Colonic mucosa (tissue), 4 donors: ENCODE measurements around the gene ATXN1. TPM values are rescaled to one million over a fixed set of nuclear protein-coding genes. Genes with fewer than 3 reads are reported as not detected.

ENCODE experiments used
- DNase-seq: peaks from one replicate; pipeline ENCODE4 v3.0.0-alpha.2; 2020
- H3K27ac ChIP-seq: fragments of 200-600 bp; one replicate; pipeline ENCODE4 v1.8.0; 2021
- H3K27me3 ChIP-seq: fragments of 200-600 bp; one replicate; pipeline ENCODE4 v1.8.0; 2021
- H3K36me3 ChIP-seq: fragments of 200-600 bp; one replicate; pipeline ENCODE4 v1.8.0; 2021
- H3K4me1 ChIP-seq: fragments of 200-600 bp; one replicate; pipeline ENCODE4 v1.8.0; 2021; ENCODE audit warnings: mild to moderate bottlenecking
- H3K4me3 ChIP-seq: fragments of 200-600 bp; one replicate; pipeline ENCODE4 v1.8.0; 2021
- H3K9ac ChIP-seq, 2 donors: one replicate each; pipeline ENCODE4 v1.7.0; 2013; ENCODE audit warnings: control low read depth in 2 of 2, low read depth in 2 of 2, low read length in 2 of 2
- H3K9me3 ChIP-seq: fragments of 200-600 bp; one replicate; pipeline ENCODE4 v1.8.0; 2021
- CTCF ChIP-seq: fragments of 200-600 bp; IDR thresholded peaks from one replicate; pipeline ENCODE4 v1.8.0; 2022; ENCODE audit warnings: antibody characterized with exemption, mild to moderate bottlenecking
- intact Hi-C: fragments of 100-400 bp; cut with DNase I; formaldehyde crosslinking; loops from one replicate; pipeline ENCODE4 v1.14.1; 2022
- total RNA-seq, 2 donors: library from RNA; stranded (reverse); fragmentation: NEBNext Ultra II Directional in 1 of 2; extraction: Animal tissue kit (Norgen Biotek cat#: 25700) in 1 of 2; gene quantifications; one replicate each; pipeline ENCODE4 v1.2.1, GENCODE V29; 2021
- donor health status: healthy.
- donor health status: DM: no; HTN: no; CAD: no.
- donor health status: DM: no; HTN: no; CAD: no.

ATXN1 gene
- total RNA-seq, 2 donors from 2014 or later: 24.5 to 41.9 TPM

- H3K36me3 ChIP-seq: no peaks in the 10 kb centered on the region
- H3K27ac ChIP-seq: no peak overlapping the region
- intact Hi-C loops: no loop called here
- H3K27me3 ChIP-seq: no peaks in the 10 kb centered on the region
- DNase-seq: no peak
- H3K4me3 ChIP-seq: no peak overlapping the region
- no peak overlapping the region for H3K9ac ChIP-seq
- no peak for TF ChIP-seq CTCF
- H3K4me1 ChIP-seq: no peaks in the 10 kb centered on the region
- no peaks in the 10 kb centered on the region for H3K9me3 ChIP-seq
Observed at GRCh38 chr6:16690608-16691142, 70.6 kb downstream of the ATXN1 start.

- intact Hi-C loops: no loop called here
- Histone ChIP-seq H3K9me3 (no peaks in the 10 kb centered on the region), H3K4me3 (no peak overlapping the region), H3K9ac (no peak overlapping the region), H3K4me1 (no peaks in the 10 kb centered on the region), H3K27me3 (no peaks in the 10 kb centered on the region), H3K27ac (no peak overlapping the region), H3K36me3 (no peaks in the 10 kb centered on the region)
- TF ChIP-seq CTCF: no peak
- no peak for DNase-seq
Observed at GRCh38 chr6:16689788-16690607, 71.3 kb downstream of the ATXN1 start.

GRCh38 chr6:16688984-16689636, 72.2 kb downstream of the ATXN1 start:
- no peak overlapping the region for H3K9ac ChIP-seq
- no peak overlapping the region for H3K27ac ChIP-seq
- no peaks in the 10 kb centered on the region for H3K9me3 ChIP-seq
- H3K27me3 ChIP-seq: no peaks in the 10 kb centered on the region
- TF ChIP-seq CTCF: no peak
- H3K36me3 ChIP-seq: no peaks in the 10 kb centered on the region
- H3K4me3 ChIP-seq: no peak overlapping the region
- DNase-seq: no peak
- intact Hi-C loops: no loop called here
- H3K4me1 ChIP-seq: no peaks in the 10 kb centered on the region

- no peak overlapping the region for H3K27ac ChIP-seq
- intact Hi-C loops: no loop called here
- no peak overlapping the region for H3K4me3 ChIP-seq
- no peak for DNase-seq
- no peaks in the 10 kb centered on the region for H3K27me3 ChIP-seq
- no peaks in the 10 kb centered on the region for H3K36me3 ChIP-seq
- H3K4me1 ChIP-seq: no peaks in the 10 kb centered on the region
- TF ChIP-seq CTCF: no peak
- no peaks in the 10 kb centered on the region for H3K9me3 ChIP-seq
- no peak overlapping the region for H3K9ac ChIP-seq
Observed at GRCh38 chr6:16688436-16688835, 72.8 kb downstream of the ATXN1 start.

- Histone ChIP-seq H3K36me3 (no peaks in the 10 kb centered on the region), H3K9ac (no peak overlapping the region), H3K9me3 (no peaks in the 10 kb centered on the region), H3K27me3 (no peaks in the 10 kb centered on the region), H3K4me3 (no peak overlapping the region), H3K4me1 (no peaks in the 10 kb centered on the region), H3K27ac (no peak overlapping the region)
- no peak for TF ChIP-seq CTCF
- no peak for DNase-seq
- intact Hi-C loops: no loop called here
Observed at GRCh38 chr6:16687045-16687444, 74.2 kb downstream of the ATXN1 start.
